OCI-LY3 (cell line): Measurements from ENCODE around the gene KRT1.

Experiments
- CTCF ChIP-seq: fragments of 200-600, 300-600 bp; sonication (generic); IDR thresholded peaks from 2 replicates; pipeline ENCODE4 v1.5.1; 2014; ENCODE audit warnings: antibody characterized with exemption, low read length, low read depth
- EZH2phosphoT487 ChIP-seq: fragments of 200-600 bp; shearing (Covaris generic); IDR thresholded peaks from 2 replicates; pipeline ENCODE4 v1.6.1; 2018; ENCODE audit warnings: antibody characterized with exemption, mixed run types, low read depth

- no peak for TF ChIP-seq CTCF
- TF ChIP-seq EZH2phosphoT487, result no peak
Measured at GRCh38 chr12:52670506-52670905, 9.7 kb downstream of the KRT1 start.
